Endothelial cell of umbilical vein (primary cell): Measurements from ENCODE around the gene CASD1. TPM values are rescaled to one million over a fixed set of nuclear protein-coding genes. Genes with fewer than 3 reads are reported as not detected.
A peak's percentile ranks its signal among the peaks of the same experiment; 100 is the strongest.

Experiments
- BruUV-seq: library from RNA; stranded (reverse); fragments of 400-500 nt; replicated peaks from 2 replicates; lab custom pipeline; 2021; lab: Mats Ljungman, UMichigan
- CTCF ChIA-PET: fragments of 300-600, 350-600 bp; sonication (Branson Sonifier 250); formaldehyde crosslinking; loops from one replicate; lab custom pipeline; 2021; ENCODE audit warnings: antibody characterized with exemption, inconsistent platforms; lab: Charles Lee
- POLR2A ChIA-PET: fragments of 300-600, 350-600 bp; sonication (Branson Sonifier 250); formaldehyde crosslinking; loops from one replicate; lab custom pipeline; 2021; ENCODE audit warnings: antibody characterized with exemption, inconsistent platforms; lab: Charles Lee
- DNase-seq: peaks from one replicate; pipeline ENCODE4 v3.0.0-alpha.2; 2011; ENCODE audit warnings: low read depth, low spot score
- FAIRE-seq: peaks from 2 replicates; lab custom pipeline; 2011; peaks lifted over from hg19 to GRCh38; lab: Jason Lieb, UNC
- H2AFZ ChIP-seq: 2 replicates; pipeline ENCODE4 v1.6.0; 2012; ENCODE audit warnings: low read depth, low read length, control low read depth, inconsistent platforms
- H3K27ac ChIP-seq: 2 replicates; pipeline ENCODE4 v1.5.1; 2011; ENCODE audit warnings: low read depth, mild to moderate bottlenecking, control low read depth, low read length, moderate library complexity; ENCODE audit not compliant: insufficient read depth
- H3K27me3 ChIP-seq, 2 experiments: 2 replicates each; pipeline versions ENCODE4 v1.6.0 to v1.6.1; 2011; ENCODE audit warnings: low read length in 2 of 2, mixed read lengths in 1 of 2; ENCODE audit not compliant: control insufficient read depth in 2 of 2, insufficient read depth in 2 of 2
- H3K36me3 ChIP-seq, 2 experiments: 2 replicates in 1 of 2; 3 replicates in 1 of 2; pipeline ENCODE4 v1.5.1; 2011; ENCODE audit warnings: low read length in 2 of 2, mild to moderate bottlenecking in 1 of 2, moderate library complexity in 1 of 2; ENCODE audit not compliant: control insufficient read depth in 2 of 2, insufficient read depth in 2 of 2; ENCODE audit errors: extremely low read depth in 1 of 2
- H3K4me1 ChIP-seq: 3 replicates; pipeline ENCODE4 v1.5.1; 2011; ENCODE audit warnings: mild to moderate bottlenecking, low read length; ENCODE audit not compliant: control insufficient read depth, insufficient read depth; ENCODE audit errors: extremely low read depth
- H3K4me2 ChIP-seq: 2 replicates; pipeline ENCODE4 v1.6.1; 2011; ENCODE audit warnings: low read length, control low read depth, mixed read lengths; ENCODE audit not compliant: insufficient read depth
- H3K4me3 ChIP-seq, 3 experiments: fragments of 200-600 bp in 1 of 3; sonication (generic), shearing (Covaris generic) in 1 of 3; replicated peaks in 1 of 3; 2 replicates each; pipeline ENCODE4 v1.5.1; 2011 to 2016; ENCODE audit warnings: control low read depth in 3 of 3, low read length in 3 of 3, mild to moderate bottlenecking in 2 of 3, inconsistent platforms in 1 of 3, low read depth in 1 of 3, moderate library complexity in 1 of 3; ENCODE audit not compliant: insufficient read depth in 1 of 3
- H3K79me2 ChIP-seq: 2 replicates; pipeline ENCODE4 v1.6.0; 2012; ENCODE audit warnings: low read length, inconsistent platforms; ENCODE audit not compliant: control insufficient read depth, insufficient read depth
- H3K9ac ChIP-seq: replicated peaks from 2 replicates; pipeline ENCODE3; 2011; ENCODE audit warnings: low read length, control low read depth; ENCODE audit not compliant: insufficient read depth; ENCODE audit errors: extremely low read depth
- H3K9me1 ChIP-seq: replicated peaks from 3 replicates; pipeline ENCODE4 v1.6.0; 2011; ENCODE audit warnings: mild to moderate bottlenecking, low read length; ENCODE audit not compliant: control insufficient read depth, insufficient read depth; ENCODE audit errors: extremely low read depth
- H3K9me3 ChIP-seq: replicated peaks from 2 replicates; pipeline ENCODE4 v1.5.1; 2012; ENCODE audit warnings: low read length, inconsistent platforms; ENCODE audit not compliant: control insufficient read depth, insufficient read depth
- H4K20me1 ChIP-seq: replicated peaks from 2 replicates; pipeline ENCODE3; 2011; ENCODE audit warnings: mild to moderate bottlenecking, low read length; ENCODE audit not compliant: control insufficient read depth, insufficient read depth; ENCODE audit errors: extremely low read depth
- CTCF ChIP-seq, 2 donors: IDR thresholded peaks; 1 replicate in 1 of 2; 2 replicates in 1 of 2; pipeline ENCODE4 v1.5.1; 2011; ENCODE audit warnings: low read length in 2 of 2, mild to moderate bottlenecking in 2 of 2, moderate library complexity in 2 of 2, control low read depth in 1 of 2, inconsistent platforms in 1 of 2, low read depth in 1 of 2; ENCODE audit not compliant: insufficient read depth in 1 of 2; ENCODE audit errors: extremely low read depth in 1 of 2
- GATA2 ChIP-seq: IDR thresholded peaks from 2 replicates; pipeline ENCODE4 v1.7.0; 2011; ENCODE audit warnings: low read depth, mild to moderate bottlenecking, moderate library complexity, mixed read lengths, low read length; ENCODE audit not compliant: insufficient read length, insufficient read depth
- JUN ChIP-seq: IDR thresholded peaks from 2 replicates; pipeline ENCODE4 v1.6.1; 2011; ENCODE audit warnings: borderline replicate concordance, low read depth; ENCODE audit not compliant: insufficient read length, insufficient read depth
- MAX ChIP-seq: IDR thresholded peaks from 2 replicates; pipeline ENCODE4 v1.6.1; 2011; ENCODE audit not compliant: insufficient read depth, insufficient read length
- dilution Hi-C: fragments of 300-500 bp; cut with MboI; formaldehyde crosslinking; loops from one replicate; pipeline ENCODE4 v1.15.0; 2019; ENCODE audit warnings: low sequenced_read_pairs; ENCODE audit not compliant: extremely low pct_ligation_motif_present
- intact Hi-C: fragments of 100-400 bp; cut with micrococcal nuclease; formaldehyde crosslinking; loops from one replicate; pipeline ENCODE4 v1.10.0; 2022
- polyA plus RNA-seq, 4 experiments: library from polyadenylated mRNA; depleted of rRNA in 3 of 4; stranded (reverse) in 3 of 4; unstranded in 1 of 4; fragments of >200 nt; gene quantifications; 2 replicates each; pipeline versions ENCODE4 v1.2.1 to v1.2.3, GENCODE V29; 2011 to 2012; ENCODE audit warnings: missing spikeins in 1 of 4
- total RNA-seq: library from RNA; stranded (reverse); gene quantifications from 2 replicates; pipeline ENCODE4 v1.2.3, GENCODE V29; 2021

The CASD1 gene
- total and polyA plus RNA-seq, 2 donors (not counting 3 experiments of a cell fraction or from before 2014, with no cell fraction given): 8.6 to 16.0 TPM

DNA sequence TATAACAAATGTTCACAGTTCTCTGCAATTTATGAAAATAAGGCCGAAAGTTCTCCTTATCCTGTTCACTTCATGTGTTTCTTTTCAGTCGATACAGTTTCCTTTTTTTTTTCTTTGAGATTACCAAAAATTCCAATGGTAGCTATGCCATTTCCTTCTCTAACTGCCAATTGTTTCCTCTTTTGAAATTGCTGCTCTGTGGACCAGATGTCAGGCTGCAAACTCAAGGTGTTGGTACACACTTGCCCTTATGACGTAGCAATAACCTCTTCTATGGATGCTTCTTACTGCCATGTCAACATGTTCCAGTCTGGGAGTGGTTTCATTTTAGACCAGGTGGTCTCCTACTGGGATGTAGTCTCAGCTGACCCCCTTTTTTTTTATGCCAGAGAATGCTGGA is 52.9 kb downstream of the CASD1 start:
- CTCF ChIA-PET: interaction anchor here (0.9 kb wide), 1 partner anchor 93 kb away, joined by 4 read pairs; no protein-coding TSS in a partner anchor

More for the DNA sequence above, 52.9 kb downstream of the CASD1 start:
- intact Hi-C loops: no loop called here
- no TSS peak for BruUV-seq
- no peaks in the 10 kb centered on the region for H3K79me2 ChIP-seq
- POLR2A ChIA-PET: no interaction called here
- peak; percentile 60 for DNase-seq
- H3K27me3 ChIP-seq: no peaks in the 10 kb centered on the region
- H4K20me1 ChIP-seq: no peaks in the 10 kb centered on the region
- no peak overlapping the region for H3K27ac ChIP-seq
- no peaks in the 10 kb centered on the region for H3K9me3 ChIP-seq
- FAIRE-seq: no peak
- peaks cover 5% of the 10 kb centered on the region for H3K4me1 ChIP-seq
- dilution Hi-C loops: no loop called here
- no peak overlapping the region for H3K9ac ChIP-seq
- no peak overlapping the region for H2AFZ ChIP-seq
- no peaks in the 10 kb centered on the region for H3K36me3 ChIP-seq
- TF ChIP-seq CTCF (IDR thresholded peaks at IDR 0.05; ENCODE audit: extremely low read depth in 1 of 2, insufficient read depth in 1 of 2, low read depth in 1 of 2, low read length in 2 of 2) (no peak), JUN (peak; percentile 16), GATA2 (no peak), MAX (no peak)
- H3K4me2 ChIP-seq: no peak overlapping the region
- no peaks in the 10 kb centered on the region for H3K9me1 ChIP-seq
- no peak overlapping the region for H3K4me3 ChIP-seq
